HG02759 (cell line): Measurements from ENCODE around the gene RAB35.
A peak's percentile ranks its signal among the peaks of the same experiment; 100 is the strongest.

Source experiments
- ATAC-seq: cut with Tn5 transposase; IDR thresholded peaks from one replicate; pipeline ENCODE4 v1.9.1; 2021; ENCODE audit warnings: mild to moderate bottlenecking, moderate library complexity; ENCODE audit not compliant: unreplicated experiment

Gene RAB35

DNA sequence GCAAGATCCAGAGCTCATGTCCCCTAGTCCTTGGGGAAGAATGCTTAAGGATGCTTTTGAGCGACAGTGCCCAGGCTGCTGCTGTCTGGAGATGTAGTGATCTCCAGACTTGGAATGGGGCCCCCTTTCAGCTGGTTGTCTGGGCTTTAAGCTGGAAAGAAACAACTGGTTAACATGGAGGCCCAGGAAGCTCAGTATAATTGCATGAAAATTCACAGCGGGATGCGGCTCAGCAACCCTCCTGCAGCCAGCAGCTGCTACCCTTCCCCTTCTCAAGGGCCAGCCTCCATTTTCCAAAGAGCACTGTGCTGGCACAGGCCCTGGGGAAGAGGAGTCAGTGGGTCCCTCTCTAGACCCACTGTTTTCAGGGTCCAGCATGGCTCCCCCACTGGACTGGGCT is 26.3 kb downstream of the RAB35 start:
- no peak for ATAC-seq

DNA sequence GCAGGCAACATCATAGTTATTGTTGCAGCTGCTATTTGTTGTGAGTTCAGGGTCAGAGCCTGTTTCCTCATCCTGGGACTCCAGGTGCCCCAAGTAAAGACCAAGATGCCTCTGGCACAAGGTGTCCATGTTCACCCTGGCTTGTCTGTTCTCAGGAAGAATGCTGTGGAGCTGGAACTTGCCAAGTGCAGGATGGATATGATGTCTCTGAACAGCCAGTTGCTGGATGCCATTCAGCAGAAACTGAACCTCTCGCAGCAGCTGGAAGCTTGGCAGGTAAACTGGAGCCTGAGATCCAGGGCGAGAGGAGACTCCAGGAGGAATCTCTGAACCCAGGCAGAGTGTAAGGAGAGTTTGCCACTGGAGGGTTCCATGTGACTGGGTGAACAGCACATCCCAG is 26.8 kb downstream of the RAB35 start:
- no peak for ATAC-seq

DNA sequence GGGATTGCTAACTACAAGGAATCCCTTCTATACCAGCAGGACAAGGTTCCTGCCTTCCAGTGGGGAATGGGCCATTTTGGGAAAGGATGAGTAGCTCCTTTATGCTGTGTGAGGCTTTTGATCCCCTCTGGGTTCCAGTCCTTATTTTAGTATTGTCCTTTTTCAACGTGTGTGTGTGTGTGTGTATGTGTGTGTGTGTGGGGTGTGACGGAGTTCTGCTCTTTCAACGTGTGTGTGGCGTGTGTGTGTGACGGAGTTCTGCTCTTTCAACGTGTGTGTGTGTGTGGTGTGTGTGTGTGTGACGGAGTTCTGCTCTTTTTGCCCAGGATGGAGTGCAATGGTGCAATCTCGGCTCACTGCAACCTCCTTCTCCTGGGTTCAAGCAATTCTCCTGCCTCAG is 27.4 kb downstream of the RAB35 start:
- ATAC-seq, result no peak

- ATAC-seq, result peak; percentile 97
These were observed 29.5 kb downstream of the RAB35 start for GRCh38 chr12:120086801-120087621.

GRCh38 chr12:120085920-120086645 is 30.5 kb downstream of the RAB35 start:
- no peak for ATAC-seq

DNA sequence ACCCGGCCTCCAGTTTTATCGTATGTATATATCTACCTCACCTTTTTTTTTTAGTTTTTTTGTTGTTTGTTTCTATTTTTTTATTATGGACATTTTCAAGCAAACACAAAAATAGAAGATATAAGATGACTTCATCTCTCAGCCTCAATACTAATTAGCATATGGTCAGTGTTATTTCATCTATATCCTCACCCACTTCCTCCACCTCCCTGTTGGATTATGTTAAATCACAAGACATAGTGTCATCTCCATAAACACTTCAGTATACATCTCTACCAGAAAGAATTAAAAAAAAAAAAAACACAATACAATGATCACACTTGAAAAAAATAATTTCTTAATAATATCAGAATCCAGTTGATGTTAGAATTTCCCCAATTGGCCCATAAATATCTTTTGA is 34.9 kb downstream of the RAB35 start:
- ATAC-seq, result no peak

DNA sequence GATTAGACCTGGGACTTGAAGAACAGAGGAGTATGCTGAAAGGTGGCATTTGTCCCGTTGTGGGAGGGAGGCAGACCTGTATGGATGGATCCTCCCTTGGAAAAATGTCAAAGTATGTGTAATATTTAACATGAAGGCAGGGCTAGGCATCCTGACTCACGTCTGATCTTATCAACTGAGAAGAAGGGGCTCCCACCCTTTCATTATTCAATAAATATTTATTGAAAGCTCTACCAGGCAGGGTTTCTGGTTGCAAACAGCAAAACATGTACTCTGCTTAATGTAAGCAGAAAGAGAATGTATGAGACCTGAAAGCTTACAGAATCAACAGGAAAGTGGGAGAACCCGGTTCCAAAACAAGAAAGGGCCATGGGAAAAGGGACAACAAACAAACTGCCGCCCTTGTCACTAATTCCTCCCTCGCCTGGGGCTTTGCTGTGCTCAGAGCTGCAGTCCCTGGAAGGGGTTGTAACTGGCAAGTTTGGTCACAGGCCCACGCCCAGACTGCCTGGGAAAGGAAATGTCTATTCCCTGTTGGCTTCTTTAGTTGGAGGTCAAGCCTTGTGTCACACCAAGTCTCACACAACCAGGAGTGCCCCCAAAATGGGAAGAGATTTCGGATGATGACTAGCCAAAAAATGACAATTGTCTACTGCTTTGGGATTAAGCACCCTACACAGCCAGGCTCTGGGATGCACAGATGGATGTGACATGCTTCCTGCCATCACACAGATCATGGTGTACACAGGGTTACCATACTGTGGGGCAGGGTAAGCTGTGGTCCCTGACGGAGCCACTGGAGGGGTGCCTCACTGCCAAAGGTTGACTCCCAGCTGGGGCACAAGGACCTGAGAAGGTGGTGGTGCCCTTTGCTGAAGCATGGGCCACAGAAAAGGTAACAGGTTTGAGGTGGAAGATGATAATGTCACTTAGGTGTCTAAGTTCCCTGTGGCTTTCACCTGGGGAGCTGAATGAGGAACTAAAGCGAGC is 36.8 kb downstream of the RAB35 start:
- no peak for ATAC-seq

DNA sequence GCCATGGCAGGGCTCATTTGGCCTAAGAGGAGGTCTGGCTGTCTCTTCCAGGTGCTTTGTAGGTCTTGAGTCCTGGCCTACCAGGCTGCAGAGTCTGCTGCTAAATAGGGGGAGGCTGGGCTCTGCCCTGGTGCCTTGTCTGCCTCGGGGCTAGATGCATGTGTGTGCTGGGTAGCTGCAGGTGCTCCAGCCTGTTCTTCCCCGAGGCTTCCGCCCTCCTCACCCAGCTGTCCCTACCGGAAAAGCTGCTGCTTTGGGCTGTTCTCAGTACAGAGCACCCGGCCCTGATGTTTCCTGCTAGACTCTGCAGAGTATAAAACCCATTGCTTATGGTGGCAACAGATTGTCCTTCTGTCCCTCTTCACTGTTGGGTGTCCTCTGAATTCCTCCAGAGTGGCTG is 37.7 kb downstream of the RAB35 start:
- ATAC-seq, result no peak

DNA sequence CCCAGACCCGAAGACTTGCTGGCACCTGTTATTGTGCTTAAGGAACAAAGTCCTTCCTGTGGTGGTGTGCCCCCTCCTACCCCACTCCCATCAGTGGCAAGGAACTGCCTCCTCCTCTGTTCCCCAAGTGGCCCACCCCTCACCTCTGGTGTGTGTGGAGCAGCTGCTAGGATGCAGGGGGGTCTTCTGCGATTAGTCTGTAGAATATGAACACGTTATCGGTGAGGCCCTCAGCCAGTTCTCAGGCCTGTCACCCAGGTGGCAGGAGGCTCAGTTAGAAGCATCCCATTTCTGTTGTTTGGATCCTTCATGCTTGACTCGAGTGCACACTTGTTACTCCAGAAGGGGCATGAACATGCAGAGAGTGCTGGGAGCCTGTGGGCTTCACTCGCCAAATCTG is 39.3 kb downstream of the RAB35 start:
- ATAC-seq, result no peak

DNA sequence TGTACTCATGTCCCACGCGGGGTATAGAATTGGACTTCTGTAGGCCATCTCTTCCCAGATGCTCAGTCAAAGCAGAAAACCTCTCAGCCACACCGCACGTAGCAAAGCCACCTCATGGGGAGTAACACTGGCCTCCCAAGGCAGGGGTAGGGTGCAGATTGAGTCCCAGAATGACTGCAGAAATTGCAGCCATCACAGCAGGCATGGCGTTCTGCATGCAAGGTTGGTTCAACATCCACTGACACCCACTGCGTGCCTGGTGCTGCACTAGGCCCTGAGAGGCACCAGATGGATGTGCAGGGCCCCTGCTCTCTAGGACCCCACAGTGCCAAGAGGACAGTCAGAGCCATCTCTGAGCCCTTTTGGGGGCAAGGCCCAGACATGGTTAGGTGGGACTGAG is 39.9 kb downstream of the RAB35 start:
- no peak for ATAC-seq

DNA sequence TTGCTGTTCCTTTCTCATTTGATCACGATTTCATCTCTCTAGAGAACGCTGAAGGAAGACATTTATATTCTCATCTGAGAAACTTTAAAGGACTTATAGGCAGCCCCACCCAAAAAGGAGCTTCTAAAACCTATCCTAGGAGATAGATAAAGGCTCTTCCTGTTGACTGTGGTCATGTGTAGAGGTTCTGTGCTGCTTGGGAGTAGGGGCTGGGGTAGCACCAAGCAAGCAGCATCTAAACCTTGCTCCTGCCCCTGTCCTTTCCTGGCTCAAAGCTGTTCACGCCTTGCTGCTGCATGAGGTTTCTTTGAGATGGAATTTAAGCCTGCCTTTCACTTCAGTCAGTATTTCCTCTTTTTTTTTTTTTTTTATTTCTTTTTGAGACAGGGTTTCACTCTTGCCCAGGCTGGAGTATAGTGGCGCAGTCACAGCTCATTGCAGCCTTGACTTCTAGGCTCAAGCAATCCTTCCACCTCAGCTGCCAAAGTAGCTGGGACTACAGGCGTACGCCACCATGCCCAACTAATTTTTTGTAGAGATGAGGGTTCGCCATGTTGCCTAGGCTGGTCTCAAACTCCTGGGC is 41.4 kb downstream of the RAB35 start:
- ATAC-seq, result no peak

DNA sequence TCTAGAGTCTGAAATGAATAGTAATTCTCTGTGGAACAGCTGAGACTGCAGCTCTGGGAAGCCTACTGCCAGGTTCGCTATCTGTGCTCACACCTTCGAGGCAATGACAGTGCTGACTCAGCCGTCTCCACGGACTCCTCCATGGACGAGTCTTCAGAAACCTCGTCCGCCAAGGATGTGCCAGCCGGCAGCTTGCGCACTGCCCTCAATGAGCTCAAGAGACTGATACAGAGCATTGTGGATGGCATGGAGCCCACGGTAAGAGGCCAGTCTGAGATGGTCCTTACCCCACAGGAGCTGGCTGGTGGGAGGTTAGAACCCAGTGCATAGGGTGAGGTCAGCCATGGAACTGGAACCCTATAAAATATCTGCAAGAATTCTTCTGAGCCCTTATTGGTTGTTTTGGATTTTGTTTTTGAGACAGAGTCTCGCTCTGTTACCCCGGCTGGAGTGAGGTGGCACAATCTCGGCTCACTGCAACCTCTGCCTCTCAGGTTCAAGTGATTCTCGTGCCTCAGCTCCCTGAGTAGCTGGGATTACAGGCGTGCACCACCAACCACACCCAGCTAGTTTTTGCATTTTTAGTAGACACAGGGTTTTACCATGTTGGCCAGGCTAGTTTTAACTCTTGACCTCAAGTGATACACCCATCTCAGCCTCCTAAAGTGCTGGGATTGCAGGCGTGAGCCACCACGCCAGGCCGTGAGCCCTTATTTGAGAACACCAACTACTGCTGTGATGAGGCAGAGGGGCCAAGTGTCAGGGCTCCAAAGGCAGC is 43.9 kb downstream of the RAB35 start:
- ATAC-seq, result no peak

- ATAC-seq, result no peak
These were observed 45.0 kb downstream of the RAB35 start for GRCh38 chr12:120071493-120072020.

DNA sequence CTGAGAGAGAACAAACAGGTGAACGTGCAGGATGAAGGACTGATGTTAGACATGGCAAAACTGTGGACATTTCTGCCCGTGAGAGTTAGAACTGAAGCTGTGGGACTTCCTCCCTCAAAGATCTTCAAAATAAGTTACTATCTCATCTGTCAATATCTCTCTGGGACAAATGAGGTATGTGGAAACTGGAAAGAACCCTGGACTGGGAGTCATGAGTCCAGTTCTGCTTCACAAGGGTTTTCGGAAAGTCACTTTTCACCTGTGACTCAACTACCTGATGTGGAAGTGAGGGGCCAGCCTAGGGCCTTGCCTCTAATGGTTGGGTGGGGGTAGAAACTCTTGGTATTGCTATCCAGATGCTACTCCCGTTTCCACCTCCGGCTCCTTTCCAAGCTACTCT is 47.3 kb downstream of the RAB35 start:
- no peak for ATAC-seq

- ATAC-seq, result no peak
These were observed 48.7 kb downstream of the RAB35 start for GRCh38 chr12:120067901-120068300.

GRCh38 chr12:120067084-120067869 is 49.3 kb downstream of the RAB35 start:
- ATAC-seq, result no peak

- no peak for ATAC-seq
These were observed 50.2 kb downstream of the RAB35 start for GRCh38 chr12:120066341-120066740.

GRCh38 chr12:120065472-120065871 is 51.1 kb downstream of the RAB35 start:
- ATAC-seq, result no peak
